Right lung (tissue), 10 donors: ENCODE results near the gene CCDC24. TPM values are rescaled to one million over a fixed set of nuclear protein-coding genes. Genes with fewer than 3 reads are reported as not detected.

Experiments used
- DNase-seq, 2 donors: peaks; one replicate each; pipeline ENCODE4 v3.0.0-alpha.2; 2013
- long read RNA-seq, 8 donors: transcript quantifications; one replicate each; lab custom pipeline, GENCODE V29; 2026
- polyA plus RNA-seq, 5 donors: library from polyadenylated mRNA; unstranded; fragments of 120-200 nt; gene quantifications; one replicate each; pipeline versions ENCODE4 v1.2.1 to v1.2.3, GENCODE V29; 2013; ENCODE audit warnings: inconsistent platforms in 1 of 5, low replicate concordance in 1 of 5; ENCODE audit not compliant: insufficient read length in 5 of 5, insufficient read depth in 1 of 5

Gene CCDC24
- polyA plus RNA-seq: 10 to 100 TPM; 10.6 to 16.9 (median 14.3) TPM
- long read RNA-seq, donor 1, partial matches to known transcripts: 0 of 1 reads
- long read RNA-seq, donor 1, other reads (novel, unspliced or antisense): 0 of 1 reads
- long read RNA-seq, donor 2: 0 reads
- long read RNA-seq, donor 3, partial matches to known transcripts: 0 of 1 reads
- long read RNA-seq, donor 3, other reads (novel, unspliced or antisense): 0 of 1 reads
- long read RNA-seq, donor 4: 0 reads
- long read RNA-seq, donor 5, partial matches to known transcripts: 0 of 1 reads
- long read RNA-seq, donor 5, other reads (novel, unspliced or antisense): 0 of 1 reads
- long read RNA-seq, donor 6, partial matches to known transcripts: 0 of 2 reads
- long read RNA-seq, donor 6, other reads (novel, unspliced or antisense): 0 of 2 reads
- long read RNA-seq, donor 7: 0 reads
- long read RNA-seq, donor 8: 0 reads

GRCh38 chr1:43991476-43992231, at the start of gene CCDC24:
TSS of gene CCDC24 (plus strand) at chr1:43991599. CDS start at chr1:43991879, 280 bp downstream.
- DNase-seq: peak; percentile 65 to 69

GRCh38 chr1:43942411-43942810, 49.0 kb upstream of the CCDC24 start:
- no peak for DNase-seq

GRCh38 chr1:43944860-43945259, 46.5 kb upstream of the CCDC24 start:
- no peak for DNase-seq

GRCh38 chr1:43945674-43946235, 45.6 kb upstream of the CCDC24 start:
- no peak for DNase-seq

GRCh38 chr1:43946236-43947060, 45.0 kb upstream of the CCDC24 start, which contains the start of gene IPO13:
TSS of gene IPO13 (plus strand) at chr1:43946950. CDS start at chr1:43947601, 651 bp downstream.
- DNase-seq: peak; percentile 95 to 97

GRCh38 chr1:43947061-43947873, 44.1 kb upstream of the CCDC24 start:
- no peak for DNase-seq

- DNase-seq: no peak
These were observed 43.4 kb upstream of the CCDC24 start for GRCh38 chr1:43947874-43948437.

- DNase-seq: no peak
These were observed 41.7 kb upstream of the CCDC24 start for GRCh38 chr1:43949678-43950077.

- no peak for DNase-seq
These were observed 40.1 kb upstream of the CCDC24 start for GRCh38 chr1:43951021-43951985.

- DNase-seq: no peak
These were observed 38.6 kb upstream of the CCDC24 start for GRCh38 chr1:43952731-43953346.

DNA sequence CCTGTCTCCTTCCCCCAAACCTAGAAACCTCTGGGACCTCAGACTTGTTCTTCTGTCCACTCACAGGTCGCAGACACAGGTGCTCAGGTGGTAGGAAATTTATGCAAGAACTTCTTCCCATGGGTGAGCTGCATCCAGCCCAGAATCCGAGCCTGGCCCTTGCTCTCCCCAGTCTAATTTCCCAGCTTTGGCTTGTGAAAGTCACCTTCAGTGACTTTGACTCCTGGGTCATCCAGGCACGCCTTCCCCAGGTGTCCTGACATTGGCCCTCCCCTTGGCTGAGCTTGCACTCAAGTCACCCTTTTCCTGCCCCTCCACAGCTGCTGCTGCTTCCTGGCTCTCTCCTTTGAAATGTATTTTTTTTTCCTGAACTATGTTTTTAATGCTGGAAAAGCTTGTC, 38.0 kb upstream of the CCDC24 start:
- no peak for DNase-seq

DNA sequence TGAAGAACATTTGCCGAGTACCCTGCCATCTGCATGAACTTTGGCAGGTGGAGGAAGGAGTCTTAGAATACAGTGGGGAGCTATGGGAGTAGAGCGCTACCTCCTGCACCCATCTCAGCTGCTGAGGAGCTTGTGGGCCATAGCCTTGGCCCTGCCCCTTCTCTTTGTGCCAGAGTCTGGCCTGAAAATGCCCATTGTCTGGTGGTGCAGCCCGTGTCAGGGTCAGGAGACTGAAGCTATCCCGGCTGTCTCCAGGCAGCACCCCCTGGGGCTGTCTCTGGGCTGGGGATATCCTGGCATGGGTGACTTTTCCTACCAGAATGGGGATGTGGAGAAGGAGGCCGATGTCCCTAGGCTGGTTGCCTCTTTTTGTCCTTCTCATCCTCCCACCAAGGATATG, 37.4 kb upstream of the CCDC24 start:
- DNase-seq: no peak

- DNase-seq: no peak
These were observed 35.2 kb upstream of the CCDC24 start for GRCh38 chr1:43956234-43956633.

GRCh38 chr1:43957407-43958040, 33.9 kb upstream of the CCDC24 start:
- no peak for DNase-seq

DNA sequence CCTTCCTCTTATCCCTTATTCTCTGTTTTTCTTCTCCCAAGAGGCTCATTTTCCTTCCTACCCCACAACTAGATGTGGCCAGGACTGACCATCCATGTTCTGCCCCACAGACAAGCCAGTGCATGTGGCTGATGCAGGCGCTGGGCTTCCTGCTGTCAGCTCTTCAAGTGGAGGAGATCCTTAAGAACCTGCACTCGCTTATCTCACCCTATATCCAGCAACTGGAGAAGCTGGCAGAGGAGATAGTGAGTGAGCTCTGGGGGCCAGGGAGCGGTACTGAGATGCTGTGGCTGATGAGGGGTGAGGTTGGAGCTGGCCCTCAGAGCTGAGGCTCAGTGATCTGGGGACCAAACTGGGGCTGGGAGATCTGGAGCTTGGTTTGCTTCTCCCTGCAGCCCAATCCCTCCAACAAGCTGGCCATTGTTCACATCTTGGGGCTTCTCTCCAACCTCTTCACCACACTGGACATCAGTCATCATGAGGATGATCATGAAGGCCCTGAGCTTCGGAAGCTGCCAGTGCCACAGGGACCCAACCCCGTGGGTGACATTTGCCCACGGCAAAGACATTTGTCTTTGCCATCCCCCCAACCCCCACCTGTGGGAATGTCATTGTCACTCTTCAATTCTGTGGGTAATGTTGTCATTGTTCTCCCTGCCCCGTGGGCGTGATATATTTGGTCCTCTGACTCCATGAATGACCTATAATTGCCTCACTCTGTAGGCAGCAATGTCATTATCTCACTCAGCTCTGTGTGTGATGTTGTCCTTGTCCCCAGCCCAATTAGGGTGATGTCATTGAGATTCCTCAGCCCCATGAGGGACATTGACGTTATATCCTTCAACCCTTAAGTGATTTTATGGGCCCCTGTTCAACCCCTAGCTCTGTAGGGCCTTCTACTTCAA, 32.8 kb upstream of the CCDC24 start:
- DNase-seq: no peak

- DNase-seq: no peak
These were observed 30.6 kb upstream of the CCDC24 start for GRCh38 chr1:43960798-43961197.

GRCh38 chr1:43961692-43962091, 29.7 kb upstream of the CCDC24 start:
- DNase-seq: no peak
